ENCODE measurements around the gene MED27. TPM values are rescaled to one million over a fixed set of nuclear protein-coding genes. Genes with fewer than 3 reads are reported as not detected.

MED27 gene
- total RNA-seq, 1 donor from 2014 or later: 45.0 TPM

DNA sequence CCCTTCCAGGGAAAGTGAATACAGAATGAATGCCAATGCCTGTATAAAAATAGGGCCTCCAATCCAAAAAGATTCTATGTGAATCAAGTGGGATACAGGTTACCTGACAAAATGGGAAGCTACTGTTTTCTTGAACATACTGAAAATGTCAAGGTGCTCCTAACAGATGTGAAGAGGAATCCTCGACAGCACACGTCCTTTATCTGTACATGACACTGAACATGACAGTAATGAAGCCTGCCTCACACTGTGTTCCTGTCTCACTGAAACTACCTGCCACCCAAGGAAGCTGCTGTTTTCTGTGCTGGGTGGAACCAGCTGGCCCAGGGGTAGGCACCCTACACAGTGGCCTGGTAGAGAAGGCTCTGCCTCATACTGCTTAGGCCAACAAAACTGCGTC is 174.5 kb downstream of the MED27 start:
- Mint-ChIP-seq H3K4me1 (ENCODE audit: low read depth, unreplicated experiment) (peaks cover 12% of the 10 kb centered on the region), H3K36me3 (ENCODE audit: unreplicated experiment) (no peaks in the 10 kb centered on the region), H3K9me3 (ENCODE audit: unreplicated experiment) (no peaks in the 10 kb centered on the region), H3K27ac (ENCODE audit: unreplicated experiment) (no peak overlapping the region), H3K4me3 (ENCODE audit: unreplicated experiment) (no peak overlapping the region), H3K27me3 (ENCODE audit: unreplicated experiment) (no peaks in the 10 kb centered on the region)
- TF ChIP-seq CTCF (IDR thresholded peaks at IDR 0.05; ENCODE audit: partially characterized antibody, unreplicated experiment): no peak
- no peak for DNase-seq

GRCh38 chr9:131899296-131900228 is 180.1 kb downstream of the MED27 start:
- peaks cover 25% of the 10 kb centered on the region for H3K4me1 Mint-ChIP-seq (ENCODE audit: low read depth, unreplicated experiment)
- H3K4me3 Mint-ChIP-seq (ENCODE audit: unreplicated experiment): peak overlapping the region; percentile 42
- H3K36me3 Mint-ChIP-seq (ENCODE audit: unreplicated experiment): no peaks in the 10 kb centered on the region
- peak overlapping the region; percentile 43 for H3K27ac Mint-ChIP-seq (ENCODE audit: unreplicated experiment)
- DNase-seq: no peak
- no peaks in the 10 kb centered on the region for H3K9me3 Mint-ChIP-seq (ENCODE audit: unreplicated experiment)
- peaks cover 4% of the 10 kb centered on the region for H3K27me3 Mint-ChIP-seq (ENCODE audit: unreplicated experiment)
- TF ChIP-seq CTCF (IDR thresholded peaks at IDR 0.05; ENCODE audit: partially characterized antibody, unreplicated experiment): no peak

- DNase-seq: no peak
- Mint-ChIP-seq H3K9me3 (ENCODE audit: unreplicated experiment) (peaks cover 3% of the 10 kb centered on the region), H3K4me3 (ENCODE audit: unreplicated experiment) (no peak overlapping the region), H3K27me3 (ENCODE audit: unreplicated experiment) (peaks cover 2% of the 10 kb centered on the region), H3K4me1 (ENCODE audit: low read depth, unreplicated experiment) (peaks cover 32% of the 10 kb centered on the region), H3K36me3 (ENCODE audit: unreplicated experiment) (no peaks in the 10 kb centered on the region), H3K27ac (ENCODE audit: unreplicated experiment) (no peak overlapping the region)
- no peak for TF ChIP-seq CTCF (IDR thresholded peaks at IDR 0.05; ENCODE audit: partially characterized antibody, unreplicated experiment)
These were observed 186.7 kb downstream of the MED27 start for GRCh38 chr9:131892902-131893500.

- H3K27ac Mint-ChIP-seq (ENCODE audit: unreplicated experiment): no peak overlapping the region
- DNase-seq: no peak
- peaks cover 3% of the 10 kb centered on the region for H3K9me3 Mint-ChIP-seq (ENCODE audit: unreplicated experiment)
- no peak for TF ChIP-seq CTCF (IDR thresholded peaks at IDR 0.05; ENCODE audit: partially characterized antibody, unreplicated experiment)
- H3K4me1 Mint-ChIP-seq (ENCODE audit: low read depth, unreplicated experiment): peaks cover 39% of the 10 kb centered on the region
- H3K27me3 Mint-ChIP-seq (ENCODE audit: unreplicated experiment): peaks cover 2% of the 10 kb centered on the region
- H3K4me3 Mint-ChIP-seq (ENCODE audit: unreplicated experiment): no peak overlapping the region
- H3K36me3 Mint-ChIP-seq (ENCODE audit: unreplicated experiment): no peaks in the 10 kb centered on the region
These were observed 187.4 kb downstream of the MED27 start for GRCh38 chr9:131892162-131892707.

Data from glutamatergic neuron (in vitro differentiated cells).